HG02763 (cell line): ENCODE results near the gene CDK2.

Source experiments
- ATAC-seq: cut with Tn5 transposase; IDR thresholded peaks from one replicate; pipeline ENCODE4 v1.9.1; 2021; ENCODE audit warnings: mild to moderate bottlenecking, moderate library complexity; ENCODE audit not compliant: unreplicated experiment

CDK2 gene

DNA sequence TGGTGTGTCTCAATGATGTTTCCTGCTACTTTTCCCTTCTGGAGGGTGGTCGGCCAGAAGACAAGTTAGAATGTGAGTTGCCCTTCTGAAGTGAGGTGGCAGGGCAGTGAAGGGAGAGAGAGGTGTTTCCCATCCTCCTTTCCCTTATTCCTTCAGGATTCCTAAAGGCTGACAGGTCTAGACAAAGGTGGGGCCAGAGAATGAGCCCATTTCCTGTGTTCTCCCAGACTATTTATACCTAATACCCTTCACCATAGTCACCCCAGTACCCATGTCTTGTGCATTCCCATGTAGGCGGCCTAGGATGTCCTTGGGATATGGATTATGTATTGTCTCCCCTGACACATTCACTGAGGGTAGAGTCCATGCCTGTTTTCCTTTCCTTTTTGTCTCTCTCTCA lies 28.6 kb upstream of the CDK2 start:
- ATAC-seq: no peak

- no peak for ATAC-seq
Measured at GRCh38 chr12:55938826-55939501, 27.7 kb upstream of the CDK2 start.

DNA sequence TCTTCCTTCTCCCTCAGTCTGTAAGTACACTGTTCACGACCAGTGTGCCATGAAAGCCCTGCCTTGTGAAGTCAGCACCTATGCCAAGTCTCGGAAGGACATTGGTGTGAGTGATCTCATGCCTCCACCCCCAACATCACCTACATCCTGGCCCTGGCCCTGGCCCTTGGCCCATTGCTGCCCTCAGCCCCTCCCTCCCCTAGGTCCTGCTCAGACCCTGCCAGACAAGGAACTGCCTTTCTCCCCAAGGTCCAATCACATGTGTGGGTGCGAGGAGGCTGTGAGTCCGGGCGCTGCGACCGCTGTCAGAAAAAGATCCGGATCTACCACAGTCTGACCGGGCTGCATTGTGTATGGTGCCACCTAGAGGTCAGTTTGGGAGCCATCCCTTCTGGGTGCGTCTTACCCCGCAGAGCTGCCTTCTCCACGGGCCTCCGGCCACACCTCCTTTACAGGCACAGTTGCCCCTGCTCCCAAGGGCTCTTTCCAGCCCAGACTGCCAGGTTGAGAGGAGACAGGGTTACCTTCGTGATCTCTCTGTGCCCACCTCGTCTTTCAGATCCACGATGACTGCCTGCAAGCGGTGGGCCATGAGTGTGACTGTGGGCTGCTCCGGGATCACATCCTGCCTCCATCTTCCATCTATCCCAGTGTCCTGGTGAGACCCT lies 26.4 kb upstream of the CDK2 start:
- ATAC-seq: peak; percentile 89

- ATAC-seq: no peak
Measured at GRCh38 chr12:55942055-55942454, 24.6 kb upstream of the CDK2 start.

- no peak for ATAC-seq
Measured at GRCh38 chr12:55942577-55943136, 24.0 kb upstream of the CDK2 start.

DNA sequence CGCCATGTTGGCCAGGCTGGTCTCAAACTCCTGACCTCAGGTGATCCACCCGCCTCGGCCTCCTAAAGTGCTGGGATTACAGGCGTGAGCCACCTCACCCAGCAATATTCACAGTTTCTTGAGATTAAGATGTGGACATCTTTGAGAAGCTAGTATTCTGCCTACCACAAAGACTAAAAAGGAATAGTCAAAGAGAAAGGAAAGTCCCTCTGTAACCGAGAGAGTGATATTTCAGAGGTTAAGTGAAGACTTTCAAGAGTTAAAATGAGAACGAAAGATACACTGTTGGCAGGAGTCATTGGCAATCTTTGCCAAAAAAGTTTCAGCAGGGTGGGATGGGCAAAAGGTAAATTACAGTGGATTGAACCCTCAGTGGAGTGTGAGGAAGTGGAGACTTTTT lies 20.1 kb upstream of the CDK2 start:
- no peak for ATAC-seq

- ATAC-seq: no peak
Measured at GRCh38 chr12:55955344-55955743, 11.3 kb upstream of the CDK2 start.

- ATAC-seq: no peak
Measured at GRCh38 chr12:55955800-55956508, 10.7 kb upstream of the CDK2 start.

DNA sequence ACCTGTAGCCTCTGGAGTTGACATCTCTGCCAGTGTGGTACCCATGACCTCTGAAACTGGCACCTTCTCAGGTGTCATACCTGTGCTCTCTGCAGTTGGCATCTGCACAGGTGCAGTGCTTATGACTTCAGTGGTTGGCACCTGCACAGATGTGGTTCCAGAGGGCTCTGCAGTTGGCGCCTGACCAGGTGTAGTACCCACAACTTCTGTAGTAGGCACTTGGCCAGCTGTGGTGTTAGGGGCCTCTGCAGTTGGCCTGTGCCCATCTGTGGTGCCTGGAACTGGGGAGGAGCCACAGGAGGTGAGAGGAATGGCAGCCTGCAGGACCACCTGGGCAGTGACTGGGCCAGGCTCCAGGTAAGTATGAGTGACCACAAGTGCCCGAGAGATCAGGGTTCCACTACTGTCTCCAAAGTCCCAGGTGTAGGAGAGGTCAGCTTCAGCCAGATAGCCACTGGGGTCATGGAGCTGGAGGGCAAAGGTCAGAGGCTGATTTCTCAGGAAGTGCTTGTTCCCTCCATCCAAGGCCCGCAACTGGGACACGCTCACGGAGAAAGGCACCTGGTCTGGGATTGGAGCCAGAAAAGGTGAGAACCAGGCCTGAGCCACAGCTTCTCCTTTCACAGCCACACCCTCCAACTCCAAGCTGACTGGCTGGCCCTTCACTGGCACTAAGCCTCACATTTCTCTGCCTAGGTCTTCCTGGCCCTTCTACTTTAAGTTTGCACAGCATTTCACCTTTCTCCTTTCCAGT lies 9.3 kb upstream of the CDK2 start:
- ATAC-seq: no peak

DNA sequence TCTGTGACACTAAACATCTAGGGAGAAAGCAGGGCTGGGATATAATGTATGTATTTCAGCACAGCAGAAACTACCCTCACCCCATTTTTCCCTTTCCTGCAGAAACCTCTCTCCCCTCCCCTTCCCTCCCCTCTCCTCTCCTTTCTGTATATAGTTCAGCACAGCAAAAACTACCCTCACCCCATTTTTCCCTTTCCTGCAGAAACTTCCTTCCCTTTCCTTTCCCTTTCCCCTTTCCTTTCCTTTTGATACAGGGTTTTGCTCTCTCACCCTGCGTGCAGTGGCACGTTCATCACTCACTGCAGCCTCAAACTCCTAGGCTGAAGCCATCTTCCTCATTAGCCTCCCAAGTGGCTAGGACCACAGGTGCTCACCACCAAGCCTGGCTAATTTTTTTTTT lies 2.9 kb upstream of the CDK2 start:
- no peak for ATAC-seq

DNA sequence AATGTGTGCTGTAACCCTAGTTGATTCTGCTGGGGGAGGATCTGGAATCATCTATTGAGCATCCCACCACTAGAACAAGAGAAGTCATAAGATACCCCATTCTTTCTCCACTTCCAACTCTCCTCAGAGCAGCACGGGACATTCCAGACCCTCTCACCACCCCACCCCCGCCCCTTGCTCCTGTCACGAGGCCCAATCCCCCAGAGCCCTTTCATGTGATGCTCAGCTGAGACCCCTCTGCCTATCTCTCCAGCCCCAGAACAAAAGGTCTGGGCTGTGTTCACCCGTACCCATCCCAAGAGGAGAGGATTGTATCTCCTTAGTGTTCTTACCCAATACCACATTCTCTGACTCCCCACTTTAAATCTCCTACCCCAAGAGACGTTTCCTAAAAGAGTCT lies 1.4 kb upstream of the CDK2 start:
- no peak for ATAC-seq

DNA sequence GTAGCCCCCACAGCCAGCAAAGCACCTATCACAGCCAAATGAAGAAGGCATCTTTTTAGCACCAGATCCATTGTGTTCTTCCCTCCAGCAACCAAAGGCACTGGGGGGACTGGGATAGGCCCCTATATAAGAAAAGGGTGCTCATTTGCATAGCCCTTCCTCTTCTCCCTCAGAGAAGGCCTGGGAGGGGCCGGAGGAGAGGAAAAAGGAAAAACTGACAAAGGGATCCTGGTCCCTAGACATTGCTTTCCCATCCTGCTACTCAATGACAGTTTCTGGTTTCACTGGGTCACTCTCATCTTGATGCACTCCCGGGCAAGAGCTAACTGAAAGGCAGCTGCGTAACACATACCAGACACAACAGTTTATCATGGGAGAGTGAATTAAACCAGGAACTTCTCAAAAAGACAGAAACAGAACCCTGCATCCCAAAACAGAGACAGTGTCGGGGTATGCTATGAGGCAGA lies 656 bp upstream of the CDK2 start, which contains the start of gene PMEL:
Gene PMEL, minus strand, starts transcription at position 102 of the 467 bp plus-strand sequence. Its CDS starts 31 bp downstream, at position 71.
- no peak for ATAC-seq

- no peak for ATAC-seq
Measured at GRCh38 chr12:55969356-55969755, 2.7 kb downstream of the CDK2 start.

GRCh38 chr12:55970775-55971174 lies 4.1 kb downstream of the CDK2 start:
- no peak for ATAC-seq

DNA sequence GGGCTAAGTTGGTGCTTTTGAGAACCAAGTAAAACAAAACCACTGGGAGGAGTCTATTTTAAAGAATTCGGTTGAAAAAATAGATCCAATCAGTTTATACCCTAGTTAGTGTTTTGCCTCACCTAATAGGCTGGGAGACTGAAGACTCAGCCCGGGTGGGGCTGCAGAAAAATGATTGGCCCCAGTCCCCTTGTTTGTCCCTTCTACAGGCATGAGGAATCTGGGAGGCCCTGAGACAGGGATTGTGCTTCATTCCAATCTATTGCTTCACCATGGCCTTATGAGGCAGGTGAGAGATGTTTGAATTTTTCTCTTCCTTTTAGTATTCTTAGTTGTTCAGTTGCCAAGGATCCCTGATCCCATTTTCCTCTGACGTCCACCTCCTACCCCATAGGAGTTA lies 5.4 kb downstream of the CDK2 start:
- no peak for ATAC-seq

DNA sequence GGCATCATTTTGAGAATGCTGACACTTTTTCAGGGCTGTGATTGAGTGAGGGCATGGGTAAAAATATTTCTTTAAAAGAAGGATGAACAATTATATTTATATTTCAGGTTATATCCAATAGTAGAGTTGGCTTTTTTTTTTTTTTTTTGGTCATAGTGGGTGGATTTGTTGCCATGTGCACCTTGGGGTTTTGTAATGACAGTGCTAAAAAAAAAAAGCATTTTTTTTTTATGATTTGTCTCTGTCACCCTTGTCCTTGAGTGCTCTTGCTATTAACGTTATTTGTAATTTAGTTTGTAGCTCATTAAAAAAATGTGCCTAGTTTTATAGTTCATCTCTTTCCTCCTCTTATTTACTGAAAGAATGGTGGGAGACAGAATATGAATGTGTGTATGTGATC lies 5.8 kb downstream of the CDK2 start:
- no peak for ATAC-seq

- no peak for ATAC-seq
Measured at GRCh38 chr12:55972911-55973598, 6.4 kb downstream of the CDK2 start.

DNA sequence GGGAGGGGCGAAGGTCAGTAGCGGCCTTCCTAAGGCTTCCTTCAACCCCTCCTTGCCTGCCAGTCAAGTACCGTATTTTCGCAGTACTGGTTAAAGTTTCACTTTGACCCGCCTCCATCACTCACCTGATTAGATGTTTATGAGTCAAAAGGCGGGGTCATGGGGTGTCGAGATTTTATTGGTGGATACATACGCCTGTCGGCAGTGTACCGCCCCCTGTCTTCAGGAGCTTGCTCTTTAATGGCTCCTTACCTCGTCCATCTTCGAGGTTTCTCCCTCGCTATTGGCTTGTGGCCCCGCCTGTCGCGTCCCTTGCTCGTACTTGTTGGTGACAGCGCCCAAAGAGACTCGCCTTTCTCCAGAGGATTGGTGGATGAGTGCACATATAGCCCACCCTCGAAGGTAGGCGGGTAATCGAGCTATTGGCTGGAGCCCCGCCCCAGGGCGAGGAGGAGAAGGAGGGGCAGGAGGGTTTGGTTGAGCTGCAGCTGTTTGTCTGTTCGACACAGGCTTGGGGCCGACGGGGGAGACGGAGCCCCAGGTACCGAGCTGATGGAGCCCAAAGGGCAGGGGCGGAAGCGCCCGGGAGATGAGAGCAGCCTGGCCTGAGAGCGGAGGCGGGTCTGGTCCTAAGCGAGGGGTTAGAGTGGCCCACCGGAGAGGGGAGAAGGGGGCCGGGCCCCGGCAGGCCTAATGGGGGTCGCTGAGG lies 7.1 kb downstream of the CDK2 start, which contains the start of gene RAB5B:
Gene RAB5B, plus strand, starts transcription at position 480 of the 709 bp plus-strand sequence. CDS start 12,883 bp downstream, outside the sequence.
- peak; percentile 88 for ATAC-seq

DNA sequence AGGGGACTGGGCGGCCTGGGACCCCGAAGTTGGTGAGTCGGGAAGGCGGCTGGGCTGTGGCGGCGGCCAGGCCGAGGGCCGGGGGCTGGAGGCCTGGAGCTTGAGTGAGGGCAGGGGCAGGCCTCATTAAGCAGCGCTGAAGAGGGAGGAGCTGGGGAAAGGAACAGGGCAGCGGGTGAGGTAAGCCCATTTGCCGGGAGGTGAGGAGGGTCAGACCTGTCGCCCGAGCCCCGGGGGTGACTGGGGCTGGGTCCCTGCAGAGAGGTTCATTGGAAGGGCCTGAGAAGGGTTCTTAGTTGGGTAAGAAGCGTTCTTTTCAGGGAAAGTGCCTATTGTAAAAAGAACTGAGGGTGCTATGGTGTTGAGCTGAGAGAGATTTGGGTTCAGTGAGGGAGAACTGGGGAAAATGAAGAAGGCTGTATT lies 7.7 kb downstream of the CDK2 start:
- peak; percentile 9 for ATAC-seq
